Esophagus muscularis mucosa (tissue), 4 donors: ENCODE measurements around the gene NXN. TPM values are rescaled to one million over a fixed set of nuclear protein-coding genes. Genes with fewer than 3 reads are reported as not detected.

Experiments
- DNase-seq: peaks from one replicate; pipeline ENCODE4 v3.0.0-alpha.2; 2017; ENCODE audit errors: extremely low spot score
- H3K27ac ChIP-seq, 4 donors: fragments of 200-600 bp; sonication (generic); replicated peaks in 1 of 4; 1 replicate in 3 of 4; 2 replicates in 1 of 4; pipeline ENCODE4 v1.5.1; 2016 to 2019; ENCODE audit warnings: mild to moderate bottlenecking in 1 of 4
- H3K27me3 ChIP-seq, 4 donors: fragments of 200-600 bp; sonication (generic); one replicate each; pipeline versions ENCODE4 v1.5.1 to v1.6.0; 2016 to 2019
- H3K36me3 ChIP-seq, 4 donors: fragments of 200-600 bp; sonication (generic); one replicate each; pipeline ENCODE4 v1.5.1; 2016 to 2019
- H3K4me1 ChIP-seq, 4 donors: fragments of 200-600 bp; sonication (generic); one replicate each; pipeline ENCODE4 v1.5.1; 2016 to 2019
- H3K4me3 ChIP-seq, 4 donors: fragments of 200-600 bp; sonication (generic); 1 replicate in 2 of 4; 2 replicates in 2 of 4; pipeline ENCODE4 v1.5.1; 2016 to 2019; ENCODE audit warnings: mild to moderate bottlenecking in 4 of 4, moderate library complexity in 1 of 4
- H3K9me3 ChIP-seq, 4 donors: fragments of 200-600 bp; sonication (generic); 1 replicate in 3 of 4; 2 replicates in 1 of 4; pipeline ENCODE4 v1.5.1; 2016 to 2019
- EP300 ChIP-seq: sonication (generic); formaldehyde crosslinking; IDR thresholded peaks from one replicate; pipeline ENCODE4 v1.6.1; 2017; ENCODE audit warnings: antibody characterized with exemption
- POLR2A ChIP-seq: fragments of 450-650 bp; IDR thresholded peaks from one replicate; pipeline ENCODE4 v1.6.1; 2017; ENCODE audit warnings: antibody characterized with exemption, moderate library complexity, mild to moderate bottlenecking, low read depth
- POLR2AphosphoS5 ChIP-seq, 2 donors: sonication (generic); formaldehyde crosslinking; IDR thresholded peaks; one replicate each; pipeline ENCODE4 v1.6.1; 2017; ENCODE audit warnings: antibody characterized with exemption in 2 of 2
- WGBS: methylation state at CpG from one replicate; pipeline ENCODE4 v1.1.5; 2018; 5-methylcytosine and 5-hydroxymethylcytosine counted together
- intact Hi-C: fragments of 100-400 bp; cut with DNase I; formaldehyde crosslinking; loops from one replicate; pipeline ENCODE4 v1.15.1; 2023
- total RNA-seq, 4 donors: library from RNA; depleted of rRNA; stranded (reverse); fragments of >200 nt; gene quantifications; one replicate each; pipeline versions ENCODE4 v1.1.0 to v1.2.1, GENCODE V29; 2016
- TF ChIP-seq, protein P1 (sequence below), 3 experiments: fragments of 200-600 bp in 2 of 3; fragments of 450-650 bp in 1 of 3; sonication (generic) in 2 of 3; IDR thresholded peaks; one replicate each; pipeline ENCODE4 v1.5.1; 2017 to 2019; ENCODE audit warnings: antibody characterized with exemption in 3 of 3, mild to moderate bottlenecking in 2 of 3, moderate library complexity in 1 of 3

Gene NXN
- total RNA-seq, 4 donors from 2014 or later = 37.0 to 65.6 (median 49.8) TPM

DNA sequence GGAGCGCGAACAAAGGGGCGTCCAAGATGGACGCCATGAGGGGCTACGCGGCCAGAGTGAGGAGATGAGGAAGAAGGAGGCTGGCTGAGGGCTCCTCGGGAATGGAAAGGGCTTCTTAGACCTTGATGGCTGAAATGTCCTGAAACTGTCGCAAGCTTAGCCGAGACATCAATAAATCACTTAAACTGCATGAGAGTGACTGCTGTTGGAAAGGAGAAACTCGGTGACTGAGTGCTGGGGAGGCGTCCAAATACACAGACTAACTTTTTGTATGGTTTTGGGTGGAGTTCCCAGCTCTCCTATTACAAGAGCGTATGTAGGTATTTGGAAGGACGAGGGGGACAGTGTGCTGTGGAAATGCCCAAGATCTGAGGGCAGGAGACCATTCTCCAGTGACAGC, 226.2 kb downstream of the NXN start:
- Histone ChIP-seq H3K4me1 (peaks cover 14 to 38% (median 24%) of the 10 kb centered on the region in 4 donors), H3K27ac (peak overlapping the region; percentile 31 to 48 (median 40)), H3K36me3 (peaks cover 0 to 22% (median 17%) of the 10 kb centered on the region in 4 donors), H3K27me3 (no peaks in the 10 kb centered on the region), H3K4me3 (no peak overlapping the region), H3K9me3 (no peaks in the 10 kb centered on the region)
- no peak for TF ChIP-seq POLR2A
- TF ChIP-seq, protein P1, sequence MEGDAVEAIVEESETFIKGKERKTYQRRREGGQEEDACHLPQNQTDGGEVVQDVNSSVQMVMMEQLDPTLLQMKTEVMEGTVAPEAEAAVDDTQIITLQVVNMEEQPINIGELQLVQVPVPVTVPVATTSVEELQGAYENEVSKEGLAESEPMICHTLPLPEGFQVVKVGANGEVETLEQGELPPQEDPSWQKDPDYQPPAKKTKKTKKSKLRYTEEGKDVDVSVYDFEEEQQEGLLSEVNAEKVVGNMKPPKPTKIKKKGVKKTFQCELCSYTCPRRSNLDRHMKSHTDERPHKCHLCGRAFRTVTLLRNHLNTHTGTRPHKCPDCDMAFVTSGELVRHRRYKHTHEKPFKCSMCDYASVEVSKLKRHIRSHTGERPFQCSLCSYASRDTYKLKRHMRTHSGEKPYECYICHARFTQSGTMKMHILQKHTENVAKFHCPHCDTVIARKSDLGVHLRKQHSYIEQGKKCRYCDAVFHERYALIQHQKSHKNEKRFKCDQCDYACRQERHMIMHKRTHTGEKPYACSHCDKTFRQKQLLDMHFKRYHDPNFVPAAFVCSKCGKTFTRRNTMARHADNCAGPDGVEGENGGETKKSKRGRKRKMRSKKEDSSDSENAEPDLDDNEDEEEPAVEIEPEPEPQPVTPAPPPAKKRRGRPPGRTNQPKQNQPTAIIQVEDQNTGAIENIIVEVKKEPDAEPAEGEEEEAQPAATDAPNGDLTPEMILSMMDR (IDR thresholded peaks at IDR 0.05) = no peak
- TF ChIP-seq EP300 = no peak
- TF ChIP-seq POLR2AphosphoS5 (IDR thresholded peaks at IDR 0.05) = no peak
- intact Hi-C loops = loop anchor here (5.0 kb wide), 1 partner anchor 36 kb away; no protein-coding TSS in a partner anchor
- no peak for DNase-seq
- WGBS = 93% methylated on average over 13 of the region's 13 CpGs

DNA sequence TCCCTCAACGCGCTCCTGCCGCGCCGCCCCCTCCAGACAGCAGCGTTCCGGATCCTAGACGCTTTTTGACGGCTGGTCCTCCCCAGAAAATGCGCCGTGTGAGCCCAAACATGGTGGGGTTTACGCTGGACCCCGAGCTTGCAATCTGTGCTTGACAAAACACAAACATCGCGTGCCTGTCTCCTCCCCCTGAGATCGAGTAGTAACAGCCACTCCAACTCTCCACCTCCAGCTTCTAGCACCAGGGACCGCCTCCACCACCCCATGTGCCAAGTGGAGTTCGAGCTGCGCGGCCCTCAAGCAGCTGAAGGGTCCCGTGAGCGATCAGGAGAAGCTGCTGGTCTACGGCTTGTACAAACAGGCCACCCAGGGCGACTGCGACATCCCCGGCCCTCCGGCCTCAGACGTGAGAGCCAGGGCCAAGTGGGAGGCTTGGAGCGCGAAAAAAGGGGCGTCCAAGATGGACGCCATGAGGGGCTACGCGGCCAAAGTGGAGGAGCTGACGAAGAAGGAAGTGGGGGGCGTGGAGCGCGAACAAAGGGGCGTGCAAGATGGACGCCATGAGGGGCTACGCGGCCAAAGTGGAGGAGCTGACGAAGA, 226.9 kb downstream of the NXN start:
- WGBS = 32% methylated on average over 36 of the region's 43 CpGs
- Histone ChIP-seq H3K36me3 (peaks cover 0 to 22% (median 18%) of the 10 kb centered on the region in 4 donors), H3K9me3 (no peaks in the 10 kb centered on the region), H3K27ac (peak overlapping the region; percentile 80 to 92 (median 86)), H3K4me3 (peak overlapping the region; percentile 75 to 85 (median 80)), H3K27me3 (no peaks in the 10 kb centered on the region), H3K4me1 (peaks cover 14 to 38% (median 24%) of the 10 kb centered on the region in 4 donors)
- TF ChIP-seq POLR2A (no peak), POLR2AphosphoS5 (IDR thresholded peaks at IDR 0.05) (peak in 1 of 2 donors; percentile 38)
- no peak for DNase-seq
- intact Hi-C loops = loop anchor here (5.0 kb wide), 1 partner anchor 35 kb away; no protein-coding TSS in a partner anchor

DNA sequence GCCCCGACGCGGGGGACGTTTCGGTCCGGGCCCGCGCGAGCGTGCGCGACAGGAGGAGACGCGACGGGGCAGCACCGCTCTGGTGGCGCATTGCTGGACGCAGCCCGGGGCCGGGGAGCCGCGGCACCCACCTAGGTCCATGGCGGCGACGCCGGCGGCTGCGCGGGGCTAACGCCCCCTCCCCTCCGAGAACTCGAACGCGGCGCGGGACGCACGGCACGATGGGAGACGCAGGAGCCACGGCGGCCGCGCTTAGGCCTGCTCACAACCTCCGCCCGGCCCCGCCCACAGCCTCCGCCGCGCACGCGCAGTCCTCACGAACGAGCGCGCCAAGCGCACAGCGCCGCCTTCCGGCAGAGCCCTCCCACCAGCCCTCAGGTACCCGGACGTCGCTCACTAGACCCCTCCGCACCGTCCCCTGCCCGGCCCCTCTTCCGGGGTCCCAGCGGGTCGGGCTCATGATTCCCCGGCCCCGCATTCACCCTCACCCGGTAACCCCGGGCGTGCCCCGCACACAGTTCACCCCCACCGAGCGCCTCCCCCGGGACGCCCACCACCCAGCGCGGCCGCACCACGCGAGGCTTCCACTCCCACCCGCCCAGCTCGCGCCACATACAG, 227.5 kb downstream of the NXN start, which contains the start of gene GEMIN4:
Gene GEMIN4 (minus strand): TSS at position 263 of the 618 bp plus-strand sequence. CDS start 122 bp downstream, at position 141.
- Histone ChIP-seq H3K4me3 (peak within 1 kb of the TSS; percentile 75 to 85 (median 80)), H3K27ac (peak within 1 kb of the TSS; percentile 80 to 92 (median 86)), H3K4me1 (peaks cover 14 to 38% (median 24%) of the 10 kb centered on the region in 4 donors), H3K9me3 (no peaks in the 10 kb centered on the region), H3K27me3 (no peaks in the 10 kb centered on the region), H3K36me3 (peaks cover 6 to 22% (median 18%) of the 10 kb centered on the region in 4 donors)
- TF ChIP-seq POLR2AphosphoS5 (IDR thresholded peaks at IDR 0.05) (peak; percentile 89 to 91), POLR2A (peak; percentile 62), EP300 (no peak)
- TF ChIP-seq, protein P1 (IDR thresholded peaks at IDR 0.05) = peak in 2 of 3 experiments; percentile 95 to 97
- intact Hi-C loops = loop anchor here (5.0 kb wide), 1 partner anchor 35 kb away; no protein-coding TSS in a partner anchor
- WGBS = under 1% methylated on average over 30 of the region's 87 CpGs
- peak; percentile 97 for DNase-seq

DNA sequence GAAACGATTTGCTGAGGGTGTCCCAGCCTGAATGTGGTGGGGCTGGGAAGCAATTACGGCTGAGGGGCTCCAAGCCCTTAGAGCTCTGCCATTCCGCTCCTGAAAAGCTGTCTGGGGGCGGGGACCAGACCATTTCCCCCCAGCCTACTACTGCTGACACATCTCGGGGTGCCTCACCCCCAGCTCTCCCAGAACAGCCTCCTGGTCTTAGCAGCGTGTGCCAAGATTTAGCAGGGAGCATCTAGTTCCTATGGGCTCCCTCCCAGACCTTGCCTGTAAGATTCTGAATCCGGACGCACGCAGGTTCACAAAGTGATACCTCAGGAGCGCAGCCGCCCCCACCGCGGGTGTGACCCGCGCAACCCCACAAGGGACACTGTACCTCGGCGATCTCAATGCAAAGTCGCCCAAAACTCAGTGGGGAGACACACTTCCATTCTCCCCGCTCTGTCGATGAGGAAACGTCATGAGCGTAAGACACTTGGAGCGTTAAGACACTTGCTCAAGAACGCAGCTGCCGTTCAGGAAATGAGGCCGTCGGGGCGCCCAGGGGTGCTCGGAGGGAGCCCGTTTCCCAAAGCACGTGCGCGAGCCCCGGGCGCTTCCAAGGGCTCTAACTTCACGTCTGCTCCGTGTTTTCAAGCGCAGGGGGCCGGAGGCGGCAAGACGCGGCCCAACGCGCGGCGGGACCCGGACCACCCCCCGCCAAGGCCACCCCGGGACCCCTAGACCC, 228.1 kb downstream of the NXN start:
- peaks cover 14 to 38% (median 24%) of the 10 kb centered on the region in 4 donors for H3K4me1 ChIP-seq
- WGBS = 11% methylated on average over 9 of the region's 49 CpGs
- H3K36me3 ChIP-seq = peaks cover 12 to 22% (median 20%) of the 10 kb centered on the region in 4 donors
- no peaks in the 10 kb centered on the region for H3K9me3 ChIP-seq
- DNase-seq = no peak
- peak overlapping the region; percentile 80 to 92 (median 86) for H3K27ac ChIP-seq
- intact Hi-C loops = loop anchor here (2.0 to 5.0 kb wide), 2 partner anchors 19 to 34 kb away; partner anchors contain the start of gene TLCD3A
- H3K4me3 ChIP-seq = peak overlapping the region; percentile 75 to 85 (median 80)
- TF ChIP-seq, protein P1 (IDR thresholded peaks at IDR 0.05) = no peak
- no peak for TF ChIP-seq POLR2A
- TF ChIP-seq POLR2AphosphoS5 (IDR thresholded peaks at IDR 0.05) = peak in 1 of 2 donors; percentile 4
- H3K27me3 ChIP-seq = no peaks in the 10 kb centered on the region
